Mesenteric fat pad (tissue), 1 donor: ENCODE results near the gene FAM107A. TPM values are rescaled to one million over a fixed set of nuclear protein-coding genes. Genes with fewer than 3 reads are reported as not detected.

ENCODE experiments used
- DNase-seq: peaks from one replicate; pipeline ENCODE4 v3.0.0-alpha.2; 2020; ENCODE audit warnings: low spot score
- total RNA-seq: library from RNA; stranded (reverse); fragmentation: NEBNext Ultra II Directional; extraction: Animal tissue kit (Norgen Biotek cat#: 25700); gene quantifications from one replicate; pipeline ENCODE4 v1.2.1, GENCODE V29; 2021
- donor health status: DM: yes; HTN: yes; CAD: no.

FAM107A gene
- total RNA-seq, 1 donor from 2014 or later = 39.2 TPM

DNA sequence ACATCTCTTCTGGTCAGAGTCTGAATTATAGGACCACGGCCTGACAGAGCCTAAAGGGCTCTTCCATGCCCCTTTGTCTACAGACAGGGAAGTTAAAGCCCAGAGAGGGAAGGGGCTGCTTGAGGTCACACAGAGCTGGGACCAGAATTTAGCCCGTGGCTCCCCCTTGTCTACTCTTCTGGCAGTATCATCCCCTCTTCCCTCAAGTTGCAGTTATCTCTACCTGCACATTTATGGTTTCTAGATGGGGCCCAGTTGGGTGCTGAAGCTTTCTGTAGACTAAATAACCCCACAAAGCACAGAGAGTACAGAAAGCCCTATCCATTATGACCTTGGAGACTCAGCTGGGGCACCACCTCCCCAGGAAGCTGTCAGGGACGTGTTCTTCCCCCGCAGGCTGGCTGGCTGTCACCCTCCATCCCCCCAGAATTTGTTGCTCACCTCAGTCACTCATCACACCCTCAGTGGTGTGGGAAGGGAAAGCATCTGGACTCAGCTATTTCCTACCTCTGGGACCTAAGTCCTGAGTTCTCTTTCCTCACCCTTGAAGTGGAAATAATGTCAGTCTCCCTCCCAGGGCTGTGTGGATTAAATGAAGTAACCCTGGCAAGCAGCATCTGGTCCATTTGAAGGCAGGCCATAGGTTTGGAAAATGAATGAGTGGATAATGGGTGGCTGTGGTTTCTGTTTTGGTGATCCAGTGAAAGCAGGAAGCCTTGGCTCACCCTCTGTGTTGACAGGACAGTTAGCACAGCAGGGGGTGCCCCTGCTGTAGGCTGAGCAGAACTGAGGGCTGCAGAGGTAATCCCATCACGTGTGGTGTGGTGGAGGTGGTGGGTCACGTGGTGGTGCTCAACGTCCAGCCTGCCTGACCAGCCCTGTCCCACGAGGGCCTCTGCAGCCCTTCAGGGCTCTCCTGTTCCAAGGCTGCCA is 56.5 kb downstream of the FAM107A start:
- no peak for DNase-seq

DNA sequence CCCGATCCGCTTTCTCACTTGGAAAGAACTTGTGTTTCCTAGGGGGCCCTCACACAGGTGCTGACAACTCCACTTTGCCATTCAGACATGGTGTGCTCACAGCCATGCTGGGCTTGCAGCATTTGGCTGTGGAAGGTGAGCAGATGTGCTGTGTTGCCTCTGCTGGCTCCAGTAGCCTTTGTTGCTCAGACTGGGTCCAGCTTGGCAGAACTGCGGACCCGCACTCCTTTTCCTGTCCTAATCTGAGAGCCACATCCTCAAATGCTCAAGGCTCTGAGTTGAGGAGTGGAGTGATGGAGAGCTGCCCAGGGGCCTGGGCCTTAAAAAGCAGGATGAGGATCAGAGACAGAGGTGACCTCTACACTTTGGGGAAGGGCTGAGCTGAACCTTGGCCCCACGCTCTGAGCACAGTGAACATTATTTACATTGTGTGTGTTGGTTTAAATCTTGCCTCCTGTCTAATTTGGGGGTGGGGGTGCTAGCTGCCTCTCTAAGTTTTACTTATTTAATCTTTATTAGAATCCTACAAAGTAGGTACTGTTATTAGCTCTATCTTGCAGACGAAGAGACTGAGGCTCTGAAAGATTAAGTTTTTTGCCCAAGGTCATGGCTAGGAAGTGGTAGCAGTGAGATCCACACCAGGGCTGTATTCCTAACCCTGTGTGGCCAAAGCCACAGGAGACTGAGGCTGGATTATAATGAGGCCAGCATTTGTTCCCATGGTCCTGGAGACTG is 57.4 kb downstream of the FAM107A start:
- no peak for DNase-seq

GRCh38 chr3:58518291-58518789 is 58.9 kb downstream of the FAM107A start:
- DNase-seq = no peak

- no peak for DNase-seq
Measured at GRCh38 chr3:58514405-58514804, 62.8 kb downstream of the FAM107A start.

Other genes with a start within 250 kb of the FAM107A start
- 32.2 TPM for gene PXK, start 244.5 kb downstream of the FAM107A start, total RNA-seq
- 55.2 TPM for gene PDHB, start 143.6 kb downstream of the FAM107A start, total RNA-seq
- 8.0 TPM for gene KCTD6, start 85.3 kb downstream of the FAM107A start, total RNA-seq
- 18.8 TPM for gene ACOX2, start 40.2 kb downstream of the FAM107A start, total RNA-seq
- gene FAM3D, start 89.4 kb upstream of the FAM107A start, total RNA-seq = 0.51 TPM